ENCODE results near the gene ATAD1. TPM values are rescaled to one million over a fixed set of nuclear protein-coding genes. Genes with fewer than 3 reads are reported as not detected.

ATAD1 gene
- total and polyA plus RNA-seq, 10 of the 15 experiments (the other 5 are each of a cell fraction or from before 2014, with no cell fraction given): 24.7 to 59.3 (median 41.1) TPM

- SMC1A ChIA-PET (ENCODE audit: uncharacterized antibody, unreplicated experiment): no interaction called here
- TF ChIP-seq ETV6 (conservative IDR thresholded peaks at IDR 0.05 in 1 of 2, IDR thresholded peaks at IDR 0.05 in 1 of 2; ENCODE audit: borderline replicate concordance in 1 of 2, low read depth in 1 of 2): no peak
- TF ChIP-seq HDGF (IDR thresholded peaks at IDR 0.05): no peak
- no peak for TF ChIP-seq SUZ12 (IDR thresholded peaks at IDR 0.05; ENCODE audit: unreplicated experiment)
- TF ChIP-seq NRF1 (conservative IDR thresholded peaks at IDR 0.05; ENCODE audit: low read depth, low read length): no peak
- TF ChIP-seq E2F8 (IDR thresholded peaks at IDR 0.05; ENCODE audit: low read depth, partially characterized antibody): no peak
- TF ChIP-seq MTA2 (IDR thresholded peaks at IDR 0.05; ENCODE audit: low read depth): no peak
- no peak for TF ChIP-seq SMARCA5 (IDR thresholded peaks at IDR 0.05)
- no peak for TF ChIP-seq NBN (IDR thresholded peaks at IDR 0.05)
- no peak for TF ChIP-seq SP1 (IDR thresholded peaks at IDR 0.05; ENCODE audit: low read depth, low read length)
- TF ChIP-seq NR2C1 (IDR thresholded peaks at IDR 0.05): no peak
- TF ChIP-seq SPI1 (IDR thresholded peaks at IDR 0.05; ENCODE audit: borderline replicate concordance, insufficient read depth, low read depth, low read length): no peak
- no peak for TF ChIP-seq GATAD2B (conservative IDR thresholded peaks at IDR 0.05; ENCODE audit: low read depth)
- intact Hi-C loops (cut with micrococcal nuclease; ENCODE audit: unreplicated experiment): no loop called here
- H2AFZ ChIP-seq (ENCODE audit: control insufficient read depth, low read depth, low read length): no peak overlapping the region
- H4K20me1 ChIP-seq (ENCODE audit: control insufficient read depth, insufficient read depth): no peaks in the 10 kb centered on the region
- DNase-seq (ENCODE audit: low read depth, low spot score) (no peak), ATAC-seq (no peak), FAIRE-seq (no peak)
- H3K9me3 ChIP-seq (replicated peaks; ENCODE audit: control insufficient read depth, insufficient read depth, low read length): no peaks in the 10 kb centered on the region
- no peak overlapping the region for H3K9ac ChIP-seq (ENCODE audit: control insufficient read depth, insufficient read depth, low read length)
- H3K4me1 ChIP-seq (ENCODE audit: control insufficient read depth, insufficient read depth, low read length): no peaks in the 10 kb centered on the region
- H3K27ac ChIP-seq (ENCODE audit: control insufficient read depth, insufficient read depth): no peak overlapping the region
- no peak overlapping the region for H3K4me3 ChIP-seq
- H3K4me2 ChIP-seq (ENCODE audit: control insufficient read depth, insufficient read depth): no peak overlapping the region
- CTCF ChIA-PET: no interaction called here
- H3K27me3 ChIP-seq (replicated peaks in 1 of 2; ENCODE audit: control insufficient read depth in 2 of 2, insufficient read depth in 2 of 2, low read length in 1 of 2): no peaks in the 10 kb centered on the region
- in situ Hi-C loops (cut with MboI): loop anchor here (25.0 kb wide), 1 partner anchor 187 kb away; no protein-coding TSS in a partner anchor
- no TSS peak for BruUV-seq (replicated peaks)
- RAD21 ChIA-PET (ENCODE audit: unreplicated experiment): no interaction called here
- H3K36me3 ChIP-seq (ENCODE audit: control insufficient read depth in 2 of 2, insufficient read depth in 2 of 2, low read length in 1 of 2): no peaks in the 10 kb centered on the region
- no peaks in the 10 kb centered on the region for H3K79me2 ChIP-seq (ENCODE audit: control insufficient read depth, insufficient read depth, low read length)
- WGBS (ENCODE audit: insufficient coverage, insufficient replicate concordance, low lambda C conversion rate, missing lambda C conversion rate): 70% methylated on average over 5 of the region's 5 CpGs
- POLR2A ChIA-PET: no interaction called here
These were observed 93.2 kb downstream of the ATAD1 start for GRCh38 chr10:87724789-87725188.

All from GM12878 (cell line).